NCI-H526 treated with DMSO at 0.1 percent for 48 hours (cell line): ENCODE results near the gene YAP1.
A peak's percentile ranks its signal among the peaks of the same experiment; 100 is the strongest.

ENCODE experiments used
- DNase-seq: peaks from one replicate; lab custom pipeline; 2025; lab: John Stamatoyannopoulos, UW

YAP1 gene

GRCh38 chr11:102109896-102110760, at the start of gene YAP1:
TSS of gene YAP1 (plus strand) at chr11:102110447. CDS start at chr11:102110849, 402 bp downstream.
- DNase-seq: peak; percentile 73

- no peak for DNase-seq
Measured at GRCh38 chr11:102061276-102061675, 49.0 kb upstream of the YAP1 start.

- DNase-seq: no peak
Measured at GRCh38 chr11:102062106-102062505, 48.1 kb upstream of the YAP1 start.

- DNase-seq: no peak
Measured at GRCh38 chr11:102064316-102064715, 45.9 kb upstream of the YAP1 start.

GRCh38 chr11:102070766-102071165, 39.5 kb upstream of the YAP1 start:
- DNase-seq: no peak

GRCh38 chr11:102071497-102072472, 38.5 kb upstream of the YAP1 start:
- DNase-seq: no peak

- no peak for DNase-seq
Measured at GRCh38 chr11:102073253-102073652, 37.0 kb upstream of the YAP1 start.

GRCh38 chr11:102079625-102080024, 30.6 kb upstream of the YAP1 start:
- DNase-seq: no peak

- DNase-seq: no peak
Measured at GRCh38 chr11:102081313-102081712, 28.9 kb upstream of the YAP1 start.

GRCh38 chr11:102085864-102086551, 24.2 kb upstream of the YAP1 start:
- DNase-seq: no peak

- DNase-seq: no peak
Measured at GRCh38 chr11:102097186-102097585, 13.1 kb upstream of the YAP1 start.

- DNase-seq: no peak
Measured at GRCh38 chr11:102099755-102100154, 10.5 kb upstream of the YAP1 start.

GRCh38 chr11:102108734-102109440, 1.4 kb upstream of the YAP1 start:
- no peak for DNase-seq

GRCh38 chr11:102110761-102111010, 439 bp downstream of the YAP1 start:
- DNase-seq: no peak

GRCh38 chr11:102111011-102111786, 952 bp downstream of the YAP1 start:
- DNase-seq: no peak

- DNase-seq: no peak
Measured at GRCh38 chr11:102111787-102112508, 1.7 kb downstream of the YAP1 start.

- DNase-seq: no peak
Measured at GRCh38 chr11:102112509-102112821, 2.2 kb downstream of the YAP1 start.

- DNase-seq: no peak
Measured at GRCh38 chr11:102114032-102114431, 3.8 kb downstream of the YAP1 start.

- DNase-seq: no peak
Measured at GRCh38 chr11:102115557-102115956, 5.3 kb downstream of the YAP1 start.

- no peak for DNase-seq
Measured at GRCh38 chr11:102116453-102117205, 6.4 kb downstream of the YAP1 start.
